ENCODE measurements around the gene MSLN.

GRCh38 chr16:813916-814412 is 53.4 kb downstream of the MSLN start:
- TF ChIP-seq CTCF (IDR thresholded peaks at IDR 0.05), result no peak
- no peak for TF ChIP-seq POLR2A (IDR thresholded peaks at IDR 0.05)

All from esophagus squamous epithelium (tissue), 4 donors.